ENCODE data around the gene ZSCAN20.

ZSCAN20 gene

GRCh38 chr1:33472269-33472980, at the start of gene ZSCAN20:
Gene ZSCAN20 (plus strand): TSS chr1:33472645. CDS start chr1:33479289, 6,644 bp downstream.
- Histone ChIP-seq H3K36me3 (ENCODE audit: control insufficient read depth, insufficient read depth, low read length) (no peaks in the 10 kb centered on the region), H3K9me3 (ENCODE audit: control insufficient read depth, low read length) (no peaks in the 10 kb centered on the region), H3K4me1 (ENCODE audit: control insufficient read depth, insufficient read depth, low read length) (peaks cover 12% of the 10 kb centered on the region), H3K4me3 (ENCODE audit: low read length) (peak within 1 kb of the TSS; percentile 78), H3K9ac (ENCODE audit: low read length) (peak within 1 kb of the TSS; percentile 84), H3K27me3 (ENCODE audit: control insufficient read depth, insufficient read depth, low read length) (no peaks in the 10 kb centered on the region)

DNA sequence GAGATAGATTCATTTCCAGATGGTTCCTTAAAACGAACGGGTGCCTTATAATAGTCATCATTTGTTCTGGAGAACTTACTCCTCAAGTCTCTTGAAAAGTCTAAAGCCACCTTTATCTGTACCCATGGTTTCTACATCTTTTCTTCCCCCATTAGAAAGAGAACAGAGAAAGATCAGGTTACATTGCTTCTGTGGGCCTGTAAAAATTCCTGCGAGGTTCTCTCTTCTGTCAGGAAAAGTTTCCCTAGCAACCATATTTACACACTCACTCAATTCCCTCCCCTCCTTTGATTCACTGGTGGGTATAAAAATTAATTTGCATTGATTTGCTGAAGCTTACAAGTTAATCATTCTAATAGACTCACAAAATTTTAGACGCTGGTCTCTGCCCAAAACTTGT, 48.2 kb upstream of the ZSCAN20 start:
- H3K36me3 ChIP-seq (ENCODE audit: control insufficient read depth, insufficient read depth, low read length) = no peaks in the 10 kb centered on the region

DNA sequence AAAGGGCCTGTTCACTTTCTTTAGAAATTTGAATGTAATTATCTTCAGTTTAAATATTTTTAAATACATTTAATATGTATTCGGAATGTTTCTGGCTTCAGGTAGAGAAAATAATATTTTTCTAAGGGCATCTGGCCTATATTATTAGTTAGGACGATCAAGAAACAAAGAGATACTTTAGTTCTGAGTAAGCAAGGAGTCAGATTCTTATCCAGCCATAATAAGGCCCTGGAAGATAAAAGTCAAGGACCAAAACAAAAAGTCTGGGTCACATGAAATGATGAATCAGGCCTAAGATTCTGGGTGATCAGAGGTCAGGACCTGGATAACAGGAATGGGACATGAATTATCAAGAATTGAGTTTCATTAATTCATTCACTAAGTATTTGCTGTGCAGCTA, 47.8 kb upstream of the ZSCAN20 start:
- Histone ChIP-seq H3K36me3 (ENCODE audit: control insufficient read depth, insufficient read depth, low read length) (no peaks in the 10 kb centered on the region), H3K9ac (ENCODE audit: low read length) (no peak overlapping the region), H3K4me3 (ENCODE audit: low read length) (no peak overlapping the region), H3K27me3 (ENCODE audit: control insufficient read depth, insufficient read depth, low read length) (peaks cover 4% of the 10 kb centered on the region), H3K9me3 (ENCODE audit: control insufficient read depth, low read length) (no peaks in the 10 kb centered on the region), H3K4me1 (ENCODE audit: control insufficient read depth, insufficient read depth, low read length) (peaks cover 3% of the 10 kb centered on the region)

More for the DNA sequence above, 48.2 kb upstream of the ZSCAN20 start:
- Histone ChIP-seq H3K9me3 (ENCODE audit: control insufficient read depth, low read length) (no peaks in the 10 kb centered on the region), H3K27me3 (ENCODE audit: control insufficient read depth, insufficient read depth, low read length) (peaks cover 1% of the 10 kb centered on the region), H3K9ac (ENCODE audit: low read length) (no peak overlapping the region), H3K4me1 (ENCODE audit: control insufficient read depth, insufficient read depth, low read length) (no peaks in the 10 kb centered on the region), H3K4me3 (ENCODE audit: low read length) (no peak overlapping the region)

DNA sequence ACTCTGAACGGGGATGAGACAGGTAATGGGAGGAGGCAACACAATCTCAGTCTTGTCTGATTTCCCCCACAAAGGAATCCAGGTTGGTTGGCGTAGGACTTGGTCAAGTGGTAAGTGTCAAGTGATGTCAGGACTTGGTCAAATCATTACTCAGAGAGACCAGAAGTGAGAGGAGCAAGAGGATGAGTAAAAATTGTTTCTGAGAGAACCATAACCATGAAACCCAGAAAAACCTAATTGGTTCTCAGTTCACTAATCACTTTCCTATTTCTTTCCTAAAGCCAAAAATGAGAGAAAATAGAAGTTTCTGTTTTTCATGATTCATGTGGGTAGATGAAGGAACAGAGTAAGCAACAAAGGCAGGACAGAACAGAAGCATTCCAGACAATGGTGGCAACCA, 46.5 kb upstream of the ZSCAN20 start:
- no peaks in the 10 kb centered on the region for H3K9me3 ChIP-seq (ENCODE audit: control insufficient read depth, low read length)
- no peaks in the 10 kb centered on the region for H3K36me3 ChIP-seq (ENCODE audit: control insufficient read depth, insufficient read depth, low read length)
- H3K4me1 ChIP-seq (ENCODE audit: control insufficient read depth, insufficient read depth, low read length) = peaks cover 8% of the 10 kb centered on the region

DNA sequence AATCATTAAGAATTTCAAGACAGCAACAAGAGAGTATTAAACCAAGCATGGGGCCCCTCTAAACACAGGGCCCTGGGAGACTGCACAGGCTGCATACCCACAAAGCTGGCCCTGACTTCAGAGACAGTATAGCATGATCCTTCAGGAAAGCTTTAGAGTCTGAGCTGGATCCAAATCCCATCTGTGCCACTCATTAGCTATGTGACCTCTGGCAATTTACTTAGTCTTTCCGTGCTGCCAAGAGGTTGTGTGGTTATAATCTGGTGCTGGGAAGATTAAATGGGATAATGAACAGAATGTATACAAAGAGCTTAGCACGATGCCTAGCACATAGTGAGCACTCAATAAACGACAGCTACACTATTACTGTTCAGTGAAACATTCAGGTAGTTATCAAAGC, 45.5 kb upstream of the ZSCAN20 start:
- H3K4me3 ChIP-seq (ENCODE audit: low read length) = no peak overlapping the region
- H3K4me1 ChIP-seq (ENCODE audit: control insufficient read depth, insufficient read depth, low read length) = peaks cover 8% of the 10 kb centered on the region
- no peaks in the 10 kb centered on the region for H3K9me3 ChIP-seq (ENCODE audit: control insufficient read depth, low read length)
- no peaks in the 10 kb centered on the region for H3K36me3 ChIP-seq (ENCODE audit: control insufficient read depth, insufficient read depth, low read length)
- H3K27me3 ChIP-seq (ENCODE audit: control insufficient read depth, insufficient read depth, low read length) = peaks cover 4% of the 10 kb centered on the region
- H3K9ac ChIP-seq (ENCODE audit: low read length) = no peak overlapping the region

More for the DNA sequence above, 46.5 kb upstream of the ZSCAN20 start:
- H3K27me3 ChIP-seq (ENCODE audit: control insufficient read depth, insufficient read depth, low read length) = peaks cover 4% of the 10 kb centered on the region
- no peak overlapping the region for H3K4me3 ChIP-seq (ENCODE audit: low read length)
- H3K9ac ChIP-seq (ENCODE audit: low read length) = no peak overlapping the region

DNA sequence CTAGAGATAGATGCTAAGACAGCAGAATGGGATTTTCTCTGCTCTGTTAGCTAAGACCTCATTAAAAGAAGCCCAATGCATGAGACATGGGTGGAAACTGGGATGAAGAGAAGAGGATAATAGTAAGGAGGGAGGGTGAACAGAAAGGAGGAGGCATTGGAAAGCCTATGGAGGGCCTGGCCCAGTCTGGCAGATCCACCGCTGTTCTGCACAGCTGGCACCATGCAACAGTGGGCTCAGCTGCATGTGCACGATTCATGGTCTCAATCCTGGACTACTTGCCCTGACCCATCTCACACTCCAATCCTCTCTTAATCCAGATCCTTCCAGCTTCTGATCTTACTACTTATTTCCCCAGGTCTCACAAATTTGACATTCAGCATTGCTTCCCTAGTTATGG, 43.8 kb upstream of the ZSCAN20 start:
- Histone ChIP-seq H3K4me1 (ENCODE audit: control insufficient read depth, insufficient read depth, low read length) (peaks cover 8% of the 10 kb centered on the region), H3K4me3 (ENCODE audit: low read length) (no peak overlapping the region), H3K27me3 (ENCODE audit: control insufficient read depth, insufficient read depth, low read length) (peaks cover 4% of the 10 kb centered on the region), H3K36me3 (ENCODE audit: control insufficient read depth, insufficient read depth, low read length) (no peaks in the 10 kb centered on the region), H3K9me3 (ENCODE audit: control insufficient read depth, low read length) (no peaks in the 10 kb centered on the region), H3K9ac (ENCODE audit: low read length) (no peak overlapping the region)

GRCh38 chr1:33429332-33429731, 43.1 kb upstream of the ZSCAN20 start:
- H3K4me1 ChIP-seq (ENCODE audit: control insufficient read depth, insufficient read depth, low read length) = peaks cover 8% of the 10 kb centered on the region
- peaks cover 4% of the 10 kb centered on the region for H3K27me3 ChIP-seq (ENCODE audit: control insufficient read depth, insufficient read depth, low read length)
- no peaks in the 10 kb centered on the region for H3K36me3 ChIP-seq (ENCODE audit: control insufficient read depth, insufficient read depth, low read length)
- H3K9ac ChIP-seq (ENCODE audit: low read length) = peak overlapping the region; percentile 46
- H3K9me3 ChIP-seq (ENCODE audit: control insufficient read depth, low read length) = no peaks in the 10 kb centered on the region
- H3K4me3 ChIP-seq (ENCODE audit: low read length) = no peak overlapping the region

DNA sequence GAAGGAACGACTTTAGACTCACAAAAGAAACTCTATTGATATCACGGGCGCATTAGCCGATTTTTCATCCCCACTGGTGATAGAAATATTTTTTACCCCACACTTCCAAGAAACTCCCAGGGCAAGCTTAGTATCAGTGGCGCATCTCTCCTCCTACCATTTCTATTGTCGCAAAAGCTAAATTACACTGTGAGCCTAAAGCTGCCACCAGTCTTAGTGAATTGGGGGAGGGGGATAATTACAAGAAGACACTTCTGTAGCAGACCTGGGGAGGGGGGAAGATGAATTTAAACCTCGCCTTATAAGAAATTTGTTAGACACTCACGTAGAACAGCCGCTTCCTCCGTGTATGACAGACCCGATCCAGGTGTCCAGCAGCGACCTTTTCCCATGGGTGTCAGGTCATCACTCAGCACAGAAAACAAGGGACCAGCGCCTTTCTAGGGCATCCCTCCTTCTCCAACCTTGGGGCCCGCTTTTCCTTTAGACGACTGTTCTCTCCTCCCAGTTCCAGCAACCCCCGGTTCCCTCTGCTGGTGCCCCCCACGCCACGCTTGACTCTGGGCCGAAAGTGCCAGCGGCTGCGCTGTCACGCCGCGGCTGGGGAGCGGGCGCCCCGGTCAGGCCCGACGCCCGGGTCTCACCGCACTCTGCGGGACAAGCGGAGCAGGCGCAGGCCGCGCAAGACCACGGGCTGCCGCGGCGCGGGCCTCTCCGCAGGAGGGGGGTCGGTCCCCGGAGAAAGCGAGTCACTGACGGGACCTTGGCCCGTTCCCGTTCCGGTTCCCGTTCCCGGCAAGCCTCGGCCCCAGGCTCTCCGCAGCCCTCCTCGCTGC, 42.4 kb upstream of the ZSCAN20 start:
- peaks cover 8% of the 10 kb centered on the region for H3K4me1 ChIP-seq (ENCODE audit: control insufficient read depth, insufficient read depth, low read length)

GRCh38 chr1:33430692-33431593, 41.5 kb upstream of the ZSCAN20 start, which contains the start of gene PHC2:
Gene PHC2 (minus strand): TSS chr1:33431095. CDS start chr1:33375539, 55,556 bp downstream.
- H3K36me3 ChIP-seq (ENCODE audit: control insufficient read depth, insufficient read depth, low read length) = no peaks in the 10 kb centered on the region
- H3K9ac ChIP-seq (ENCODE audit: low read length) = peak within 1 kb of the TSS; percentile 46
- no peak within 1 kb of the TSS for H3K4me3 ChIP-seq (ENCODE audit: low read length)
- H3K27me3 ChIP-seq (ENCODE audit: control insufficient read depth, insufficient read depth, low read length) = peaks cover 4% of the 10 kb centered on the region
- peaks cover 8% of the 10 kb centered on the region for H3K4me1 ChIP-seq (ENCODE audit: control insufficient read depth, insufficient read depth, low read length)
- H3K9me3 ChIP-seq (ENCODE audit: control insufficient read depth, low read length) = no peaks in the 10 kb centered on the region

More for the DNA sequence above, 42.4 kb upstream of the ZSCAN20 start:
- Histone ChIP-seq H3K27me3 (ENCODE audit: control insufficient read depth, insufficient read depth, low read length) (peaks cover 4% of the 10 kb centered on the region), H3K36me3 (ENCODE audit: control insufficient read depth, insufficient read depth, low read length) (no peaks in the 10 kb centered on the region), H3K9me3 (ENCODE audit: control insufficient read depth, low read length) (no peaks in the 10 kb centered on the region), H3K4me3 (ENCODE audit: low read length) (no peak overlapping the region), H3K9ac (ENCODE audit: low read length) (peak overlapping the region; percentile 46)

DNA sequence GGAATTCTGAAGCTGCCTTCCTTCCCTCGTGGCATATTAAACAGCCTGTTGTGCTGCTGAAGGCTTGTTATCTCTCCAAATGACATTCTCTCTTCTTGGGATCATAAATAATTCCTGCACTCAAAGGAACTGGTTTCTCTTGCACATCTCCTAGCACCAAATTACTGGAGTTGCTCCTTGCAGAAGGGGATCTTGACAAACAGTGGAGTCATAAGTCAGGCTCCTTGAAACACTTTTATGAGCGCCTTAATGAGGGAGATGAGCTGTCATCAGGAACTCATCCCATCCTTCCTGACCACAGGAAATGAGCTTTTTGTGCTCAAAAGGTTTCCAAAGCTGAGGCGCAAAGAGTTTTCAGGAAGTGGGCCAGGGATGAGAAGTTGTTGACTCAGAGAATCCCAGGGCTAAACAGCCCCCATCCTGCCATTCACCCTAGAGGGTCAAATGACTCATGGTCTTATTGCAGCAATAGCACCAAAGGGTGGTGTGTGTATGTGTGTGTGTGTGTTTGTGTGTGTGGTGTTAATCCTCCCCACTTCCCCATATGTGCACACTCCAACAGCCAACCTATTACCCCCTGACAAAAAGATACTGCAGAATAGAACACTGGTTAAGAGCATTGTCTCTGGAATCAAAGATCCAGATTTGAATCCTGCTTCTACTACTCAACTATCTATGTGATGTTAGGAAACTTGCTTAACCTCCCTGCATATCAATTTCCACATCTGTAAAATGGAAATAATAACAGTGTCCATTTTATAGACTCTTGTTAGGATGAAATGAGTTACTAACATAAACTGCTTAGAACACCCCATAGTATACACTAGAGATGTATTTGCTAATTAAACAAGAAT, 38.7 kb upstream of the ZSCAN20 start:
- Histone ChIP-seq H3K9ac (ENCODE audit: low read length) (no peak overlapping the region), H3K36me3 (ENCODE audit: control insufficient read depth, insufficient read depth, low read length) (no peaks in the 10 kb centered on the region), H3K4me1 (ENCODE audit: control insufficient read depth, insufficient read depth, low read length) (peaks cover 8% of the 10 kb centered on the region), H3K9me3 (ENCODE audit: control insufficient read depth, low read length) (no peaks in the 10 kb centered on the region), H3K27me3 (ENCODE audit: control insufficient read depth, insufficient read depth, low read length) (peaks cover 4% of the 10 kb centered on the region), H3K4me3 (ENCODE audit: low read length) (no peak overlapping the region)

- Histone ChIP-seq H3K4me1 (ENCODE audit: control insufficient read depth, insufficient read depth, low read length) (peaks cover 8% of the 10 kb centered on the region), H3K4me3 (ENCODE audit: low read length) (no peak overlapping the region), H3K9ac (ENCODE audit: low read length) (no peak overlapping the region), H3K9me3 (ENCODE audit: control insufficient read depth, low read length) (no peaks in the 10 kb centered on the region), H3K36me3 (ENCODE audit: control insufficient read depth, insufficient read depth, low read length) (no peaks in the 10 kb centered on the region), H3K27me3 (ENCODE audit: control insufficient read depth, insufficient read depth, low read length) (peaks cover 1% of the 10 kb centered on the region)
Observed at GRCh38 chr1:33434363-33434750, 38.1 kb upstream of the ZSCAN20 start.

Measured in mucosa of stomach (tissue), 1 donor.